Liver (tissue), 9 donors: ENCODE measurements around the gene URI1. TPM values are rescaled to one million over a fixed set of nuclear protein-coding genes. Genes with fewer than 3 reads are reported as not detected.

Experiments used
- DNase-seq: peaks from one replicate; pipeline ENCODE4 v3.0.0-alpha.2; 2017; ENCODE audit warnings: low spot score
- H3K27ac ChIP-seq, 2 donors: one replicate each; pipeline ENCODE4 v1.7.0; 2013; ENCODE audit warnings: inconsistent platforms in 2 of 2, low read length in 2 of 2, control low read depth in 1 of 2, low read depth in 1 of 2, mild to moderate bottlenecking in 1 of 2
- H3K27me3 ChIP-seq, 4 donors: one replicate each; pipeline versions ENCODE4 v1.6.1 to v1.7.0; 2013; ENCODE audit warnings: low read length in 3 of 4, inconsistent platforms in 1 of 4, mild to moderate bottlenecking in 1 of 4, moderate library complexity in 1 of 4; ENCODE audit not compliant: control insufficient read depth in 4 of 4, insufficient read depth in 4 of 4
- H3K36me3 ChIP-seq, 4 donors: one replicate each; pipeline versions ENCODE4 v1.6.1 to v1.7.0; 2013; ENCODE audit warnings: low read length in 3 of 4, mild to moderate bottlenecking in 3 of 4, low read depth in 1 of 4, moderate library complexity in 1 of 4; ENCODE audit not compliant: control insufficient read depth in 4 of 4, insufficient read depth in 3 of 4
- H3K4me1 ChIP-seq, 4 donors: one replicate each; pipeline versions ENCODE4 v1.6.1 to v1.7.0; 2013; ENCODE audit warnings: low read length in 3 of 4, mild to moderate bottlenecking in 3 of 4, moderate library complexity in 1 of 4; ENCODE audit not compliant: control insufficient read depth in 4 of 4, insufficient read depth in 4 of 4
- H3K4me3 ChIP-seq, 3 donors: one replicate each; pipeline versions ENCODE4 v1.6.1 to v1.7.0; 2013; ENCODE audit warnings: low read length in 3 of 3, control low read depth in 1 of 3, low read depth in 1 of 3, mild to moderate bottlenecking in 1 of 3
- H3K9ac ChIP-seq, 2 donors: one replicate each; pipeline ENCODE4 v1.7.0; 2013; ENCODE audit warnings: low read length in 2 of 2, mild to moderate bottlenecking in 2 of 2, moderate library complexity in 2 of 2, control low read depth in 1 of 2, low read depth in 1 of 2
- H3K9me3 ChIP-seq, 4 donors: one replicate each; pipeline versions ENCODE4 v1.6.1 to v1.7.0; 2013; ENCODE audit warnings: low read length in 3 of 4; ENCODE audit not compliant: control insufficient read depth in 4 of 4
- FOXA1 ChIP-seq: IDR thresholded peaks from 2 replicates; pipeline ENCODE4 v1.6.1; 2016; ENCODE audit warnings: antibody characterized with exemption
- FOXA2 ChIP-seq: IDR thresholded peaks from 2 replicates; pipeline ENCODE4 v1.6.1; 2016; ENCODE audit warnings: antibody characterized with exemption
- GABPA ChIP-seq, 2 donors: IDR thresholded peaks in 1 of 2; conservative IDR thresholded peaks in 1 of 2; 2 replicates each; pipeline ENCODE4 v1.6.1; 2016; ENCODE audit warnings: antibody characterized with exemption in 2 of 2, mild to moderate bottlenecking in 1 of 2, moderate library complexity in 1 of 2
- HNF4A ChIP-seq, 2 donors: conservative IDR thresholded peaks; 2 replicates each; pipeline ENCODE4 v1.6.1; 2016; ENCODE audit warnings: antibody characterized with exemption in 2 of 2, mild to moderate bottlenecking in 2 of 2
- HNF4G ChIP-seq: IDR thresholded peaks from 2 replicates; pipeline ENCODE4 v1.6.1; 2016; ENCODE audit warnings: antibody characterized with exemption
- JUND ChIP-seq, 2 donors: IDR thresholded peaks; 2 replicates each; pipeline ENCODE4 v1.6.1; 2016; ENCODE audit warnings: antibody characterized with exemption in 2 of 2
- NR2F2 ChIP-seq: IDR thresholded peaks from 2 replicates; pipeline ENCODE4 v1.6.1; 2016; ENCODE audit warnings: antibody characterized with exemption
- RAD21 ChIP-seq, 2 donors: IDR thresholded peaks; 2 replicates each; pipeline ENCODE4 v1.6.1; 2016; ENCODE audit warnings: antibody characterized with exemption in 2 of 2, mild to moderate bottlenecking in 2 of 2
- RXRA ChIP-seq, 2 donors: IDR thresholded peaks; 2 replicates each; pipeline ENCODE4 v1.6.1; 2017 to 2018; ENCODE audit warnings: antibody characterized with exemption in 2 of 2, mild to moderate bottlenecking in 1 of 2
- SP1 ChIP-seq: IDR thresholded peaks from 2 replicates; pipeline ENCODE4 v1.6.1; 2018; ENCODE audit warnings: antibody characterized with exemption, mild to moderate bottlenecking
- TAF1 ChIP-seq: conservative IDR thresholded peaks from 2 replicates; pipeline ENCODE4 v1.6.1; 2016; ENCODE audit warnings: antibody characterized with exemption, mild to moderate bottlenecking
- YY1 ChIP-seq: IDR thresholded peaks from 2 replicates; pipeline ENCODE4 v1.6.1; 2016; ENCODE audit warnings: antibody characterized with exemption, mild to moderate bottlenecking
- WGBS: extraction: QIAGEN DNeasy Blood & Tissue Kit; methylation state at CpG from one replicate; pipeline ENCODE4 v1.1.7; 2013; 5-methylcytosine and 5-hydroxymethylcytosine counted together
- polyA plus RNA-seq, 2 donors: library from polyadenylated mRNA; stranded (reverse) in 1 of 2; unstranded in 1 of 2; fragments of 200-250 nt in 1 of 2; fragments of >200 nt in 1 of 2; fragmentation: Nextera tagmentation in 1 of 2; extraction: Ambion mirVana in 1 of 2; gene quantifications; one replicate each; pipeline versions ENCODE4 v1.2.1 to v1.2.3, GENCODE V29; 2013 to 2015
- total RNA-seq, 2 donors: library from RNA; depleted of rRNA; stranded (reverse); fragments of >200 nt; gene quantifications; one replicate each; pipeline ENCODE4 v1.2.3, GENCODE V29; 2014
- TF ChIP-seq, protein P1 (sequence below): IDR thresholded peaks from 2 replicates; pipeline ENCODE4 v1.6.1; 2016; ENCODE audit warnings: antibody characterized with exemption, mild to moderate bottlenecking
- TF ChIP-seq, protein P2 (sequence below): IDR thresholded peaks from 2 replicates; pipeline ENCODE4 v1.6.1; 2016; ENCODE audit warnings: antibody characterized with exemption
- TF ChIP-seq, protein P3 (sequence below): IDR thresholded peaks from 2 replicates; pipeline ENCODE4 v1.6.1; 2016; ENCODE audit warnings: antibody characterized with exemption
- TF ChIP-seq, protein P4 (sequence below): IDR thresholded peaks from 2 replicates; pipeline ENCODE4 v1.6.1; 2016; ENCODE audit warnings: antibody characterized with exemption
- donor health status: healthy.
- donor health status: healthy.
- donor health status: healthy.
- donor health status: healthy.
- donor health status: healthy.

The URI1 gene
- total and polyA plus RNA-seq, 4 donors = 12.2 to 29.5 (median 15.7) TPM

DNA sequence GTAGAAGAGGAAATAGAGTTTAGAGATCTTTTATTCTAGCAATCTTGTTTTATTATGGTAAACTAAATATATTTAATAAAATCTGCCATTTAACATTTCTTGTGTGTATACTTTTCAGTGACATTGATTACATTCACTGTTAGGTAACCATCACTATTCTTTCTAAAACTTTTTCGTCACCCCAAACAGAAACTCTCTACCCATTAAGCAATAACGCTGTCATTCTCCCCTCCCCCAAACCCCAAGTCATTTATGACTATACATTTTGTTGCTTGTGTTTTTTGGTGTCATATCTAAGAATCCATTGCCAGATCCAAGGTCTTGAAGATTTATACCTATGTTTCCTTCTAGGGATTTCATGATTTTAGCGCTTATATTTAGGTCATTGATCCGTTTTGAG, 10.6 kb downstream of the URI1 start:
- DNase-seq = no peak
- Histone ChIP-seq H3K27me3 (no peaks in the 10 kb centered on the region), H3K9me3 (no peaks in the 10 kb centered on the region), H3K36me3 (no peaks in the 10 kb centered on the region), H3K4me3 (no peak overlapping the region), H3K27ac (no peak overlapping the region), H3K9ac (no peak overlapping the region), H3K4me1 (peaks cover 0 to 3% (median 0%) of the 10 kb centered on the region in 4 donors)
- WGBS = 72% methylated on average over 4 of the region's 4 CpGs
- TF ChIP-seq NR2F2 (no peak), FOXA2 (no peak), HNF4A (conservative IDR thresholded peaks at IDR 0.05) (no peak), JUND (IDR thresholded peaks at IDR 0.05) (no peak), RAD21 (IDR thresholded peaks at IDR 0.05) (no peak), FOXA1 (no peak), TAF1 (no peak), HNF4G (no peak)
- TF ChIP-seq, protein P1, sequence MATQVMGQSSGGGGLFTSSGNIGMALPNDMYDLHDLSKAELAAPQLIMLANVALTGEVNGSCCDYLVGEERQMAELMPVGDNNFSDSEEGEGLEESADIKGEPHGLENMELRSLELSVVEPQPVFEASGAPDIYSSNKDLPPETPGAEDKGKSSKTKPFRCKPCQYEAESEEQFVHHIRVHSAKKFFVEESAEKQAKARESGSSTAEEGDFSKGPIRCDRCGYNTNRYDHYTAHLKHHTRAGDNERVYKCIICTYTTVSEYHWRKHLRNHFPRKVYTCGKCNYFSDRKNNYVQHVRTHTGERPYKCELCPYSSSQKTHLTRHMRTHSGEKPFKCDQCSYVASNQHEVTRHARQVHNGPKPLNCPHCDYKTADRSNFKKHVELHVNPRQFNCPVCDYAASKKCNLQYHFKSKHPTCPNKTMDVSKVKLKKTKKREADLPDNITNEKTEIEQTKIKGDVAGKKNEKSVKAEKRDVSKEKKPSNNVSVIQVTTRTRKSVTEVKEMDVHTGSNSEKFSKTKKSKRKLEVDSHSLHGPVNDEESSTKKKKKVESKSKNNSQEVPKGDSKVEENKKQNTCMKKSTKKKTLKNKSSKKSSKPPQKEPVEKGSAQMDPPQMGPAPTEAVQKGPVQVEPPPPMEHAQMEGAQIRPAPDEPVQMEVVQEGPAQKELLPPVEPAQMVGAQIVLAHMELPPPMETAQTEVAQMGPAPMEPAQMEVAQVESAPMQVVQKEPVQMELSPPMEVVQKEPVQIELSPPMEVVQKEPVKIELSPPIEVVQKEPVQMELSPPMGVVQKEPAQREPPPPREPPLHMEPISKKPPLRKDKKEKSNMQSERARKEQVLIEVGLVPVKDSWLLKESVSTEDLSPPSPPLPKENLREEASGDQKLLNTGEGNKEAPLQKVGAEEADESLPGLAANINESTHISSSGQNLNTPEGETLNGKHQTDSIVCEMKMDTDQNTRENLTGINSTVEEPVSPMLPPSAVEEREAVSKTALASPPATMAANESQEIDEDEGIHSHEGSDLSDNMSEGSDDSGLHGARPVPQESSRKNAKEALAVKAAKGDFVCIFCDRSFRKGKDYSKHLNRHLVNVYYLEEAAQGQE = no peak
- TF ChIP-seq, protein P2, sequence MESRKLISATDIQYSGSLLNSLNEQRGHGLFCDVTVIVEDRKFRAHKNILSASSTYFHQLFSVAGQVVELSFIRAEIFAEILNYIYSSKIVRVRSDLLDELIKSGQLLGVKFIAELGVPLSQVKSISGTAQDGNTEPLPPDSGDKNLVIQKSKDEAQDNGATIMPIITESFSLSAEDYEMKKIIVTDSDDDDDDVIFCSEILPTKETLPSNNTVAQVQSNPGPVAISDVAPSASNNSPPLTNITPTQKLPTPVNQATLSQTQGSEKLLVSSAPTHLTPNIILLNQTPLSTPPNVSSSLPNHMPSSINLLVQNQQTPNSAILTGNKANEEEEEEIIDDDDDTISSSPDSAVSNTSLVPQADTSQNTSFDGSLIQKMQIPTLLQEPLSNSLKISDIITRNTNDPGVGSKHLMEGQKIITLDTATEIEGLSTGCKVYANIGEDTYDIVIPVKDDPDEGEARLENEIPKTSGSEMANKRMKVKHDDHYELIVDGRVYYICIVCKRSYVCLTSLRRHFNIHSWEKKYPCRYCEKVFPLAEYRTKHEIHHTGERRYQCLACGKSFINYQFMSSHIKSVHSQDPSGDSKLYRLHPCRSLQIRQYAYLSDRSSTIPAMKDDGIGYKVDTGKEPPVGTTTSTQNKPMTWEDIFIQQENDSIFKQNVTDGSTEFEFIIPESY = no peak
- TF ChIP-seq, protein P3, sequence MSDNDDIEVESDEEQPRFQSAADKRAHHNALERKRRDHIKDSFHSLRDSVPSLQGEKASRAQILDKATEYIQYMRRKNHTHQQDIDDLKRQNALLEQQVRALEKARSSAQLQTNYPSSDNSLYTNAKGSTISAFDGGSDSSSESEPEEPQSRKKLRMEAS = no peak
- TF ChIP-seq, protein P4, sequence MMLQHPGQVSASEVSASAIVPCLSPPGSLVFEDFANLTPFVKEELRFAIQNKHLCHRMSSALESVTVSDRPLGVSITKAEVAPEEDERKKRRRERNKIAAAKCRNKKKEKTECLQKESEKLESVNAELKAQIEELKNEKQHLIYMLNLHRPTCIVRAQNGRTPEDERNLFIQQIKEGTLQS = no peak

DNA sequence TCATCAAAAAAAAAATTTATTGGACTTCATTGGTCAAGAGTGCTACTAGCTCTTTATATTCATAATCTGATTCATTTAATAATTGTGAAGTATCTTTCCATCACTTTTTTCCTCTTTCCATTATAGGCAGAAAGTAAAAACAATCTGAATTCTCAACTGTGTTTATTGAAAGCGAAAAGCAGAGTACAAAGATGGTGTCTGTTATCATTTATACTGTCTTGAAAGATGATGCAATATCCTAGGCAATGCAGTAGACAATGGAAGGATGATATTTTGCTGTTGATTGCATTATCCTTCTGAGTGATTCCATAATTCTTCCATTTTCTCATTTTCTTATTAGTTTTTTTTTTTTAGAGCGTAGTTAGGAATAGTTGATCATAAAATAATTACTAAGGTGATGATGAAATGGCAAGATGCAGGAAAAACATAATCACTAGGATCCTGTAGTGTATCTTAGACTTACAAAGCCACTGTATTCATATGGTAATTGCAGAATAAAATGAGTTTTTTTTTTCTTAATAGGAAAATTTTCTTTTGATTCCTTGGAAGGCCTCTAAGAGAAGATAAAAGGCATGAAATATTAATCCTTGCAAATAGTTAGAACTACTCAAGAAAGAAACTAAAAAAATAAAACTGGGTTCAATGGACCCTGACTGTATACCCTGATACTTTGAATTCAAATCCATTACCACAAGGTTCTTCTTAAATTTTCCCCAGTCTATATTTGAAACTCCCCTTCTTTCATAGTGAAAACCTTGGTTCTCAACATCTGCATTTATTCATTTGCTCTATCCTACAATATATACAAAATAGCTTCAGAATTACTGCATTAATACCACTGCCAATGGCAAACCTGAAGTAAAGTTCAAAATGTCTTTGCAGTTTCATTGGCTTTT, 11.6 kb downstream of the URI1 start:
- Histone ChIP-seq H3K27ac (no peak overlapping the region), H3K9ac (no peak overlapping the region), H3K27me3 (no peaks in the 10 kb centered on the region), H3K4me3 (no peak overlapping the region), H3K4me1 (no peaks in the 10 kb centered on the region), H3K9me3 (no peaks in the 10 kb centered on the region), H3K36me3 (no peaks in the 10 kb centered on the region)
- TF ChIP-seq RAD21 (IDR thresholded peaks at IDR 0.05) (no peak), YY1 (no peak), SP1 (no peak), RXRA (IDR thresholded peaks at IDR 0.05) (no peak), JUND (IDR thresholded peaks at IDR 0.05) (no peak), FOXA2 (no peak), TAF1 (no peak), HNF4A (conservative IDR thresholded peaks at IDR 0.05) (no peak), FOXA1 (no peak), GABPA (IDR thresholded peaks at IDR 0.05 in 1 of 2, conservative IDR thresholded peaks at IDR 0.05 in 1 of 2) (no peak)
- TF ChIP-seq, protein P3 = no peak
- TF ChIP-seq, protein P1 = no peak
- TF ChIP-seq, protein P4 = no peak
- DNase-seq = no peak
- 95% methylated on average over 2 of the region's 2 CpGs for WGBS
